GM10266 (cell line): ENCODE measurements around the gene PDE6H.

ENCODE experiments used
- DNase-seq: peaks from one replicate; pipeline ENCODE4 v3.0.0; 2012; ENCODE audit errors: extremely low spot score
- CTCF ChIP-seq: IDR thresholded peaks from 2 replicates; pipeline ENCODE4 v1.5.1; 2012; ENCODE audit warnings: mild to moderate bottlenecking, low read depth; ENCODE audit not compliant: control insufficient read depth, insufficient read depth; ENCODE audit errors: missing control alignments

The PDE6H gene

DNA sequence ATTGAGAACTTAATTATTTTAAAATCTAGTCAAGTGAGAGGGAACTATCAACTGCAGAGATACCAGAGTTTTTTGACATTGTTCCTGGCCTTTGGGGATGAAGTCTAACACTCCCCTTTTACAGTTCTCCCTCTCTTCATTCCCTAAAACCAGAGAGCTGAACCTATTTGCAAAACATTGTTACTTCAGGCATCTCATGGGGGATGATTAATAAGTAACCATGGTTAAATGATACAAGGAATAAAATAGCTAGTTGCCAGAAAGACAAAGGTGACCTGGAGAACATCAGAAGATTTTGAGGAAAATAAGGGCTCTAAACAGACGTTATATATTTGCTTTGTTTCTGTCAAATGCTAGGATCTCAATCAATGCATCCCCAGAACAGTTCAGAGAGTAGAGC lies 42.3 kb downstream of the PDE6H start:
- DNase-seq = no peak
- no peak for TF ChIP-seq CTCF

DNA sequence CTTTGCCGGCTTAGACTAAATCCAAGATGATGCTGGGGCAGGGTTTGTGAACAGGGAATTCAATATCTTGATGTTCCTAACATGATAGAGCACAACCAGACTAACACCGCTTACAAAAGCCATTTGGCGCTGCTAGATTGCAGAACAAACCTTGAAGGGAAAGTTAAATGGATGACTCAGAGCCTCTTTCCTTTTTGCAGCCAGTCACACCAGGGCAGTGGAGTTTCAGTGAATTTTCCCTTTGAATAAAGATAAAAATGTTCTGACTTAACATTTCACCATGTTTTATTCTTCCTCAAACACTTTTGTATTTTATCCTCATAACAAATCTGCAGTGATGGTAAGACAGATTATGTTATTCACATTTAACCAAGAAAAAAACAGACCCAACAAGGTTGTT lies 47.3 kb downstream of the PDE6H start:
- TF ChIP-seq CTCF = no peak
- no peak for DNase-seq
